Chondrocyte (in vitro differentiated cells): ENCODE data around the gene PKD1L1. TPM values are rescaled to one million over a fixed set of nuclear protein-coding genes. Genes with fewer than 3 reads are reported as not detected.
"Not testable (repeated sequence)": the region's sequence is repeated elsewhere in the genome, so short reads cannot be mapped to it uniquely, and the experiment has no call there.

ENCODE experiments used
- DNase-seq: peaks from one replicate; pipeline ENCODE4 v3.0.0; 2021; ENCODE audit warnings: mixed read lengths, low spot score
- H3K27ac Mint-ChIP-seq: one replicate; pipeline ENCODE4 v1.8.0; 2021; ENCODE audit warnings: mild to moderate bottlenecking, moderate library complexity, mixed read lengths; ENCODE audit not compliant: unreplicated experiment
- H3K27me3 Mint-ChIP-seq: 2 replicates; pipeline ENCODE4 v1.8.0; 2021; ENCODE audit warnings: low read depth, mixed read lengths
- H3K36me3 Mint-ChIP-seq: 2 replicates; pipeline ENCODE4 v1.8.0; 2021; ENCODE audit warnings: low read depth, mixed read lengths
- H3K4me1 Mint-ChIP-seq: 2 replicates; pipeline ENCODE4 v1.8.0; 2021; ENCODE audit warnings: low read depth, mild to moderate bottlenecking, mixed read lengths
- H3K4me3 Mint-ChIP-seq: one replicate; pipeline ENCODE4 v1.8.0; 2021; ENCODE audit warnings: mild to moderate bottlenecking, moderate library complexity, mixed read lengths; ENCODE audit not compliant: unreplicated experiment
- H3K9me3 Mint-ChIP-seq: 2 replicates; pipeline ENCODE4 v1.8.0; 2021; ENCODE audit warnings: low read depth, mixed read lengths
- total RNA-seq: library from RNA; stranded (reverse); gene quantifications from 3 replicates; pipeline ENCODE4 v1.2.1, GENCODE V29; 2021
- TF ChIP-seq, protein P1 (sequence below): fragments of 200-600 bp; sonication (generic); IDR thresholded peaks from 2 replicates; pipeline ENCODE4 v1.5.0; 2021; ENCODE audit warnings: antibody characterized with exemption, mild to moderate bottlenecking, moderate library complexity

PKD1L1 gene
- total RNA-seq, 1 donor from 2014 or later: 0.25 TPM

DNA sequence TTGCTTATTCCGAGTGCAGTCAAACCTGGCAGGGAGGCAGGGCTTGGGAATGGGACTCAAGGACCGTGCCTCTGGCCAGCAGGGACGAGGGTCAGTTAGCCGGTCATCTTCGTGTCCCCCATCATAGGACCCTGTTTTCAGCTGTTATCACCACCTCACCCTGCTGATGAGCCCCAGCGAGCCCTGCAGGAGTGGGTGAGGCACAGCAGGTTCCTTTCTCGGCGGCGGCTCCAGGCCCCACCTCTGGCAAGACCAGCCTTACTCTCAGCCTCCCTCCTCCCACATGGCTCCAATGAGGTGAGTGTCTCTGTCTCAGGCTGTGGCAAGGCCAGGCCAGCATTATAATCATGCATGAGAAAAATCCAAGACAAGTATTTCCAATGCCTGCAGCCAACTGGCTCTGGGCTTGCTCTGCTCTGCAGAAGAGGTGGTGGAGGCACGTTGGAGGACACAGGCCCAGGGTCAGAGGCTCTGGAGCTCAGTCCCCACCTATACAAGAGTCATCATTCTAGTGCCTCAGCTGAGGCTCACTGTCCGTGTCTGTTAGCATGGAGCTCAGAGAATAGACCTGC, 15.7 kb downstream of the PKD1L1 start:
- peaks cover 35% of the 10 kb centered on the region for H3K4me1 Mint-ChIP-seq
- H3K27ac Mint-ChIP-seq: peak overlapping the region; percentile 78
- H3K36me3 Mint-ChIP-seq: no peaks in the 10 kb centered on the region
- no peaks in the 10 kb centered on the region for H3K27me3 Mint-ChIP-seq
- DNase-seq: no peak
- no peaks in the 10 kb centered on the region for H3K9me3 Mint-ChIP-seq
- no peak overlapping the region for H3K4me3 Mint-ChIP-seq
- TF ChIP-seq, protein P1, sequence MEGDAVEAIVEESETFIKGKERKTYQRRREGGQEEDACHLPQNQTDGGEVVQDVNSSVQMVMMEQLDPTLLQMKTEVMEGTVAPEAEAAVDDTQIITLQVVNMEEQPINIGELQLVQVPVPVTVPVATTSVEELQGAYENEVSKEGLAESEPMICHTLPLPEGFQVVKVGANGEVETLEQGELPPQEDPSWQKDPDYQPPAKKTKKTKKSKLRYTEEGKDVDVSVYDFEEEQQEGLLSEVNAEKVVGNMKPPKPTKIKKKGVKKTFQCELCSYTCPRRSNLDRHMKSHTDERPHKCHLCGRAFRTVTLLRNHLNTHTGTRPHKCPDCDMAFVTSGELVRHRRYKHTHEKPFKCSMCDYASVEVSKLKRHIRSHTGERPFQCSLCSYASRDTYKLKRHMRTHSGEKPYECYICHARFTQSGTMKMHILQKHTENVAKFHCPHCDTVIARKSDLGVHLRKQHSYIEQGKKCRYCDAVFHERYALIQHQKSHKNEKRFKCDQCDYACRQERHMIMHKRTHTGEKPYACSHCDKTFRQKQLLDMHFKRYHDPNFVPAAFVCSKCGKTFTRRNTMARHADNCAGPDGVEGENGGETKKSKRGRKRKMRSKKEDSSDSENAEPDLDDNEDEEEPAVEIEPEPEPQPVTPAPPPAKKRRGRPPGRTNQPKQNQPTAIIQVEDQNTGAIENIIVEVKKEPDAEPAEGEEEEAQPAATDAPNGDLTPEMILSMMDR: no peak

DNA sequence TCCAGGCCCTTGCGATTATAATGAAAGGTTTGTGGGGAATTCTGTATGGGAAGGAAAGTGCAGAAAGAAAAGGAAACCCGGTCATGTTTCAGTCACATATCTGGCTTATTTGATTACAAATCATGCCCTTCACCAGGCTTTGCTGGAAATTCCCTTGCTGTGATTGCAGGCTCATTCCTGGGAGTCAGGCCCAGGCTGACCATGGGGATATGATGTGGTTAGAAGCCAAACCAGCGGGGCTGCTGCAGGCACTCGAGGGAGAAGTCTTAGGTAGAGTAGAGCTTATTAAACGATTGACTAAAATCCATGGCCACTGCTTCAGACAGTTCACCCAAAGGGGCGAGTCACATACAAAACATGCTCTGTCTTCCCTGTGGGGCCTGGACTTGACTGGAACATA, 16.2 kb downstream of the PKD1L1 start:
- DNase-seq: no peak
- Mint-ChIP-seq H3K9me3 (no peaks in the 10 kb centered on the region), H3K4me3 (no peak overlapping the region), H3K4me1 (peaks cover 29% of the 10 kb centered on the region), H3K27ac (peak overlapping the region; percentile 78), H3K36me3 (no peaks in the 10 kb centered on the region), H3K27me3 (no peaks in the 10 kb centered on the region)
- TF ChIP-seq, protein P1: no peak

DNA sequence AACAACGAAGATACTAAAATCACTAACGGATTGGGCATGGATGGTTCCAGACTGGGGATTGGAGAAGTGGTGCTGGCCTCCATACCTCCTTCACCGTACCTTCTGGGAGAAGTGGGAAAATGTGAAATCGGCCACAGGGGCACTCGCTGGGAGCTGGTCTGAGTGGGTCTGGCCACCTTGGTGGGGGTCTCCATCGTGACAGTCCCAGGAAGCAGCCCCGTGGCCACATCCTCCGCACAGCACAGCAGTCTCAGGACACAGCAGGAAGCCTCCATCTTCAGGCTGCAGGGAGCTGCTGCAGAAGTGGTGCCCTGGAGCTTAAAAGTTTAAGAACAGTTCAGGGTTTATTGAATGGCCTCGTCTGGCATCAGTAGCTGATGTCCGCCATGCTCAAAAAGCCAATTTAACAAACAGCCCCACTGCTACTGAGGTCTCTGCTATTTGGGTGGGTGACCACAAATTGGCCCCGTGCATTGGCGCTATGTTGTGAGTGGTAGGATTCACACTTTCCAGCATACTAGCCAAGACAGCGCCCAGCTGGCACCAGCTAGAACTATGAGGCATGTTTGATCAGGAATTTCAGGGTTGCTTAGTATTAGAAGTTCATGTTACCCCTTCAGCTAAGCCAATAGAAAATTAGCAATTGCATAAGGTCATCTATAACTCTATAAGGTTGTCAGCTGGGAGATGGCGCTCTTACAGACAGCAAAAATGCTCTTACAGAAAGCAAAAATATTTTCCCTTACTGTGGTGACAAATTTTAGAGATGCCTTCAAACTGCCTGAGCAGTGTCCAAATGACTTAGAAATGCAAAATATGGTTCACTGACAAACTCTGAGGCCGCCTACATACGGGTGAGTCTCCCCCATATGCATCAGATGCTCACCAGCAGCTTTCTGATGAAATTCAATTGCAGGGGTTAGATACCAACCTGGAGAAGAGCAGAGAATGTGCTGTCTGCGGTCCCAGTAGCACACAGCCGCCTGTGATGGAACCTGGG, 17.0 kb downstream of the PKD1L1 start:
- TF ChIP-seq, protein P1: no peak
- no peaks in the 10 kb centered on the region for H3K27me3 Mint-ChIP-seq
- no peaks in the 10 kb centered on the region for H3K9me3 Mint-ChIP-seq
- DNase-seq: no peak
- peaks cover 25% of the 10 kb centered on the region for H3K4me1 Mint-ChIP-seq
- peak overlapping the region; percentile 78 for H3K27ac Mint-ChIP-seq
- H3K36me3 Mint-ChIP-seq: no peaks in the 10 kb centered on the region
- no peak overlapping the region for H3K4me3 Mint-ChIP-seq

DNA sequence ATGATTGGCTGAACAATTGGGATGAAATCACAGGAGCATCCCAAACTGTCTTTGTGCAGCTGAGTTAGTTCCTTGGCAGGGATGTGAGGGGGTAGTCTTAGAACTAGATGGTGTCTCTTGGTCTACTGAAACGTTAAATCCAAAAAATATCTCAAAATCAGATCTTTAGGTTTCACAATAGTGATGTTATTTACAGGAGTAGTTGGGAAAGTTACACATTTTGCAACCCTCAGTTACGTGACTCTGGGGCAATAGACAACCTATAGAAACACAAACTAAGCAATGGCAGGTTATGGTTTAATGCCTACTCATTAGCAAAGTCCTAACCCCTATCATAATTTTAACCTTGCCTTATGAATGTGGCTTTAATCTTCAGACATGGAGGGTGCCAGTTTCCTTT, 24.0 kb downstream of the PKD1L1 start:
- no peak overlapping the region for H3K4me3 Mint-ChIP-seq
- H3K9me3 Mint-ChIP-seq: peaks cover 11% of the 10 kb centered on the region
- peaks cover 2% of the 10 kb centered on the region for H3K36me3 Mint-ChIP-seq
- TF ChIP-seq, protein P1: no peak
- DNase-seq: no peak
- H3K27me3 Mint-ChIP-seq: no peaks in the 10 kb centered on the region
- H3K4me1 Mint-ChIP-seq: no peaks in the 10 kb centered on the region
- H3K27ac Mint-ChIP-seq: no peak overlapping the region

DNA sequence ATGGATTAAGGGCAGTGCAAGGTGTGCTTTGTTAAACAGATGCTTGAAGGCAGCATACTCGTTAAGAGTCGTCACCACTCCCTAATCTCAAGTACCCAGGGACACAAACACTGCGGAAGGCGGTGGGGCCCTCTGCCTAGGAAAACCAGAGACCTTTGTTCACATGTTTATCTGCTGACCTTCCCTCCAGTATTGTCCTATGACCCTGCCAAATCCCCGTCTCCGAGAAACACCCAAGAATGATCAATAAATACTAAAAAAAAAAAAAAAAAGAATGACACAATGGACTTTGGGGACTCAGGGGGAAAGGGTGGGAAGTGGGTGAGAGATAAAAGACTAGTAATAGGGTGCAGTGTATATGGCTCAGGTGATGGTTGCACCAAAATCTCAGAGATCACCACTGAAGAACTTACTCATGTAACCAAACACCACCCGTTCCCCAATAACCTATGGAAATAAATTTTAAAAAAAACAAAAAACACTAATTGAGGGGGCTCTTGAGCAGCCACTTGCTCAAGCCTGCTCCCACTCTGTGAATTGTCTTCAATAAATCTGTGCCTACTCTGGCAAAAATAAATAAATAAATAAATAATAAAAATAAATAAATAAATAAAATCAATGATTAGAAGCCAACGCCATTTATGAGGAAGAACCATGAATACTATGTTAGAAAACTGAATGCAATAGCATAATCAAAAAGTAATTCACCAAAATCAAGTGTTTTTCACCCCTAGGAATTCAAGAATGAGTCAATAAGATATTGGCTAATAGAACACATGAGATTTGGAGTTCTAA, 25.0 kb downstream of the PKD1L1 start:
- not testable (repeated sequence) for H3K4me1 Mint-ChIP-seq, H3K36me3 Mint-ChIP-seq, H3K27me3 Mint-ChIP-seq, H3K27ac Mint-ChIP-seq, H3K4me3 Mint-ChIP-seq, DNase-seq
- peaks cover 14% of the 10 kb centered on the region for H3K9me3 Mint-ChIP-seq

DNA sequence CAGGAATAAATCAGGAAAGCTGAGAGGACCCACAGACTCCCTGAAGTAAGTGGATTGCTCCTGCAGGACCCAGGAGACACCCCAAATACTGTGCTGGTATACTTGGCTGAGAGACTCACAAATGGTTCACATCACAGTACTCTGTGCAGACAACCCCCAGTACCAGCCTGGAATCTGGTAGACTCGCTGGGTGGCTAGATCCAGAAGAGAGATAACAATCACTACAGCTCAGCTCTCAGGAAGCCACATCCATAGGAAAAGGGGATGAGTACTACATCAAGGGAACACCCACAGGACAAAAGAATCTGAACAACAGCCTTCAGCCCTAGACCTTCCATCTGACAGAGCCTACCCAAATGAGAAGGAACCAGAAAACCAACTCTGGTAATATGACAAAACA, 31.8 kb downstream of the PKD1L1 start:
- not testable (repeated sequence) for H3K4me3 Mint-ChIP-seq, H3K27me3 Mint-ChIP-seq, DNase-seq, H3K27ac Mint-ChIP-seq
- peaks cover 28% of the 10 kb centered on the region for H3K9me3 Mint-ChIP-seq
- peaks cover 23% of the 10 kb centered on the region for H3K4me1 Mint-ChIP-seq
- peaks cover 13% of the 10 kb centered on the region for H3K36me3 Mint-ChIP-seq
